Astrocyte (in vitro differentiated cells and primary cell): Measurements from ENCODE around the gene TMEM217. TPM values are rescaled to one million over a fixed set of nuclear protein-coding genes. Genes with fewer than 3 reads are reported as not detected.

Source experiments
- DNase-seq: peaks from one replicate; pipeline ENCODE4 v3.0.0-alpha.2; 2010; ENCODE audit warnings: low read depth
- FAIRE-seq: peaks from 2 replicates; lab custom pipeline; 2011; peaks lifted over from hg19 to GRCh38; lab: Jason Lieb, UNC
- H2AFZ ChIP-seq: 2 replicates; pipeline ENCODE4 v1.6.0; 2012; ENCODE audit warnings: low read depth, low read length, inconsistent platforms
- H3K27ac ChIP-seq: 2 replicates; pipeline ENCODE4 v1.5.1; 2011; ENCODE audit warnings: low read depth, low read length, inconsistent platforms
- H3K27me3 ChIP-seq: 2 replicates; pipeline ENCODE4 v1.6.0; 2011; ENCODE audit warnings: low read length, inconsistent platforms; ENCODE audit not compliant: insufficient read depth
- H3K36me3 ChIP-seq: 2 replicates; pipeline ENCODE4 v1.5.1; 2011; ENCODE audit warnings: low read length, inconsistent platforms; ENCODE audit not compliant: insufficient read depth
- H3K4me1 ChIP-seq: 2 replicates; pipeline ENCODE4 v1.5.1; 2011; ENCODE audit warnings: low read length, inconsistent platforms; ENCODE audit not compliant: insufficient read depth
- H3K4me2 ChIP-seq: 2 replicates; pipeline ENCODE4 v1.6.0; 2012; ENCODE audit warnings: low read length, inconsistent platforms
- H3K4me3 ChIP-seq: 2 replicates; pipeline ENCODE4 v1.5.1; 2011; ENCODE audit warnings: low read depth, mild to moderate bottlenecking, low read length, inconsistent platforms; ENCODE audit not compliant: insufficient read depth
- H3K79me2 ChIP-seq: 2 replicates; pipeline ENCODE4 v1.6.0; 2012; ENCODE audit warnings: mild to moderate bottlenecking, low read length, inconsistent platforms; ENCODE audit not compliant: insufficient read depth
- H3K9ac ChIP-seq: 2 replicates; pipeline ENCODE4 v1.6.0; 2012; ENCODE audit warnings: mild to moderate bottlenecking, low read length, inconsistent platforms
- H3K9me3 ChIP-seq: 2 replicates; pipeline ENCODE4 v1.5.1; 2012; ENCODE audit warnings: low read depth, mild to moderate bottlenecking, low read length, inconsistent platforms; ENCODE audit not compliant: insufficient read depth
- H4K20me1 ChIP-seq: 2 replicates; pipeline ENCODE4 v1.6.0; 2012; ENCODE audit warnings: low read length, inconsistent platforms; ENCODE audit not compliant: insufficient read depth
- H3K27ac Mint-ChIP-seq: one replicate; pipeline ENCODE4 v1.8.0; 2021; ENCODE audit warnings: mild to moderate bottlenecking, mixed read lengths; ENCODE audit not compliant: unreplicated experiment
- H3K27me3 Mint-ChIP-seq: one replicate; pipeline ENCODE4 v1.8.0; 2021; ENCODE audit warnings: low read depth, mixed read lengths; ENCODE audit not compliant: unreplicated experiment
- H3K36me3 Mint-ChIP-seq: one replicate; pipeline ENCODE4 v1.8.0; 2021; ENCODE audit warnings: low read depth, mixed read lengths; ENCODE audit not compliant: unreplicated experiment
- H3K4me1 Mint-ChIP-seq: one replicate; pipeline ENCODE4 v1.8.0; 2021; ENCODE audit warnings: low read depth, mixed read lengths; ENCODE audit not compliant: unreplicated experiment
- H3K4me3 Mint-ChIP-seq: one replicate; pipeline ENCODE4 v1.8.0; 2021; ENCODE audit warnings: mild to moderate bottlenecking, moderate library complexity, mixed read lengths; ENCODE audit not compliant: unreplicated experiment
- H3K9me3 Mint-ChIP-seq: one replicate; pipeline ENCODE4 v1.8.0; 2021; ENCODE audit warnings: mild to moderate bottlenecking, mixed read lengths; ENCODE audit not compliant: unreplicated experiment
- EZH2 ChIP-seq: IDR thresholded peaks from 2 replicates; pipeline ENCODE4 v1.6.1; 2012; ENCODE audit warnings: mild to moderate bottlenecking, low read length, inconsistent platforms; ENCODE audit not compliant: insufficient read depth
- total RNA-seq: library from RNA; stranded (reverse); gene quantifications from 2 replicates; pipeline ENCODE4 v1.2.1, GENCODE V29; 2021
- TF ChIP-seq, protein P1 (sequence below): IDR thresholded peaks from 2 replicates; pipeline ENCODE4 v1.5.1; 2011; ENCODE audit warnings: low read depth, mild to moderate bottlenecking, inconsistent platforms, low read length, moderate library complexity; ENCODE audit not compliant: insufficient read depth

TMEM217 gene
- total RNA-seq, 1 donor from 2014 or later = 7.3 TPM

DNA sequence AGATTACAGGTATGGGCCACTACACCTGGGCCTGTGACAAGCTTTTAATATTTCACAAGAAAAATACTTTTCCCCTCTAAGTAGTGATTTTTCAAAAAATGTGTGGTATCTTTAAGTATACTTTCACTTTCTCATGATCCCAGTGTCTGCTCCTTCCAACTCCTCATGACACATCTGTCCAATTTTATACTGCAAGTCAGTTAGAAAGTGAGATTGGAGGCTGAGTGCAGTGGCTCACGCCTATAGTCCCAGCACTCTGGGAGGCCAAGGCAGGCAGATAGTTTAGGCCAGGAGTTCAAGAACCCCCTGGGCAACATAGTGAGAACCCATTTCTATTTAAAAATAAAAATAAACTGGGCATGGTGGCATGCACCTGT is 67.8 kb downstream of the TMEM217 start:
- Histone ChIP-seq H3K27ac (no peak overlapping the region), H3K4me2 (no peak overlapping the region), H3K4me1 (no peaks in the 10 kb centered on the region), H3K9ac (no peak overlapping the region), H4K20me1 (no peaks in the 10 kb centered on the region), H3K36me3 (no peaks in the 10 kb centered on the region), H3K79me2 (no peaks in the 10 kb centered on the region), H3K9me3 (no peaks in the 10 kb centered on the region), H3K27me3 (no peaks in the 10 kb centered on the region), H3K4me3 (no peak overlapping the region), H2AFZ (no peak overlapping the region)
- Mint-ChIP-seq H3K36me3 (no peaks in the 10 kb centered on the region), H3K27ac (no peak overlapping the region), H3K27me3 (no peaks in the 10 kb centered on the region), H3K4me1 (no peaks in the 10 kb centered on the region), H3K4me3 (no peak overlapping the region), H3K9me3 (no peaks in the 10 kb centered on the region)
- no peak for FAIRE-seq
- DNase-seq = no peak
- no peak for TF ChIP-seq EZH2
- TF ChIP-seq, protein P1, sequence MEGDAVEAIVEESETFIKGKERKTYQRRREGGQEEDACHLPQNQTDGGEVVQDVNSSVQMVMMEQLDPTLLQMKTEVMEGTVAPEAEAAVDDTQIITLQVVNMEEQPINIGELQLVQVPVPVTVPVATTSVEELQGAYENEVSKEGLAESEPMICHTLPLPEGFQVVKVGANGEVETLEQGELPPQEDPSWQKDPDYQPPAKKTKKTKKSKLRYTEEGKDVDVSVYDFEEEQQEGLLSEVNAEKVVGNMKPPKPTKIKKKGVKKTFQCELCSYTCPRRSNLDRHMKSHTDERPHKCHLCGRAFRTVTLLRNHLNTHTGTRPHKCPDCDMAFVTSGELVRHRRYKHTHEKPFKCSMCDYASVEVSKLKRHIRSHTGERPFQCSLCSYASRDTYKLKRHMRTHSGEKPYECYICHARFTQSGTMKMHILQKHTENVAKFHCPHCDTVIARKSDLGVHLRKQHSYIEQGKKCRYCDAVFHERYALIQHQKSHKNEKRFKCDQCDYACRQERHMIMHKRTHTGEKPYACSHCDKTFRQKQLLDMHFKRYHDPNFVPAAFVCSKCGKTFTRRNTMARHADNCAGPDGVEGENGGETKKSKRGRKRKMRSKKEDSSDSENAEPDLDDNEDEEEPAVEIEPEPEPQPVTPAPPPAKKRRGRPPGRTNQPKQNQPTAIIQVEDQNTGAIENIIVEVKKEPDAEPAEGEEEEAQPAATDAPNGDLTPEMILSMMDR = no peak

DNA sequence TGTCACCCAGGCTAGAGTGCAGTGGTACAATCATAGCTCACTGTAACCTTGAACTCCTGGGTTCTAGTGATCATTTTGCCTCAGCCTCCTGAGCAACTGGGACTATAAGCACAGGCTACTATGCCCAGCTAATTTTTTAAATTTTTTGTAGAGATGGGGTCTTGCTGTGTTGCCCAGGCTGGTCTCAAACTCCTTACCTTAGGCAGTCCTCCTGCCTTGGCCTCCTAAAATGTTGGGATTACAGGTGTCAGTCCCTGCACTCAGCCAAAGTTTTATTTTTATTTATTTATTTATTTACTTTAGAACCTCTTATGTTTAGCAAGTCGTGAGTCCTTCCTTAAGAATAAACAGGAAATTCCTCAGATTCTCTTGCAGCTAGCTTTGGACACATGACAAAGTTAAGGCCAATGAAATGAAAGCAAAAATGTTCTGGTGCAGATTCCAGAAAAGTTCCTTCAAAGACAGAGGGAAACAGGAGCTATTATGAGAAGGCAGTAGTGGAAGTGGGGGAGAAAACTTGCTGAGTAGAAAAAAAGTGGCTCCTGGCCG is 68.9 kb downstream of the TMEM217 start:
- no peaks in the 10 kb centered on the region for H3K36me3 ChIP-seq
- Mint-ChIP-seq H3K9me3 (no peaks in the 10 kb centered on the region), H3K27ac (no peak overlapping the region), H3K4me1 (no peaks in the 10 kb centered on the region), H3K4me3 (no peak overlapping the region), H3K27me3 (no peaks in the 10 kb centered on the region), H3K36me3 (no peaks in the 10 kb centered on the region)
- H3K79me2 ChIP-seq = no peaks in the 10 kb centered on the region
- DNase-seq (no peak), FAIRE-seq (no peak)
- TF ChIP-seq, protein P1 = no peak
- no peak for TF ChIP-seq EZH2
- H4K20me1 ChIP-seq = no peaks in the 10 kb centered on the region
- H2AFZ ChIP-seq = no peak overlapping the region
- no peak overlapping the region for H3K27ac ChIP-seq
- H3K9ac ChIP-seq = no peak overlapping the region
- no peak overlapping the region for H3K4me3 ChIP-seq
- no peaks in the 10 kb centered on the region for H3K9me3 ChIP-seq
- H3K27me3 ChIP-seq = no peaks in the 10 kb centered on the region
- no peaks in the 10 kb centered on the region for H3K4me1 ChIP-seq
- H3K4me2 ChIP-seq = no peak overlapping the region

DNA sequence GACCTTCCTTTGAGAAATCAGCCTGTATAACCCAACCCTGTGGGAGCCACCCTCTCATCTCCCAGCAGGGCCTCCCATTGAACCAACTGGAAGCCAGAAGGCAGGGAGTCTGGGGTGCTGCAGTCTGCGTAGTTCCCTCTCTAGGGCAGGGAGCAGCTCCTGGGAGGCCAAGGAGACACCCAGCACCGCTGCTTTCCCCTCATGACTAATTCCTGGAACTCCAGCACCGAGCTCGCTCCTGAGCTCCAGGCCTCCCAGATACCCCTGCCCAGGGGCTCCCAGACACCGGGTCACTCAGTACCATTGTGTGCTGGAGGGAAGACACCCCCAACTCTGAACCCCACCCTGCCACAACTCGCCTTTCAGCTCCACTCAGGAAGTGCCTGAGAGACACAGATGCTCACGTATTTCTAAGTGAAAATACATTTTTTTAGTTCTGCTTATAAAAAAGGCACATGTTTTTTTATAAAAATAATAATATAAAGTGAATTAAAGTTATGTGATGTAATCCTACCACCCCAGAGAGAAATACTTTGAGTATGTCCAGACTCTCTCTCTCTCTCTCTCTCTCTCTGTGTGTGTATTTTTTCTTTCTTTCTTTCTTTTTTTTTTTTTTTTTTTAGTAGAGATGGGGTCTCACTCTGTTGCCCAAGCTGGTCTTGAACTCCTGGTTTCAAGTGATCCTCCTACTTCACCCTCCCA is 70.5 kb downstream of the TMEM217 start:
- H3K4me2 ChIP-seq = no peak overlapping the region
- no peak for FAIRE-seq

More for the DNA sequence above, 70.5 kb downstream of the TMEM217 start:
- Mint-ChIP-seq H3K4me1 (no peaks in the 10 kb centered on the region), H3K27me3 (no peaks in the 10 kb centered on the region), H3K36me3 (no peaks in the 10 kb centered on the region), H3K27ac (no peak overlapping the region), H3K9me3 (no peaks in the 10 kb centered on the region), H3K4me3 (no peak overlapping the region)
- H3K36me3 ChIP-seq = no peaks in the 10 kb centered on the region
- no peaks in the 10 kb centered on the region for H3K79me2 ChIP-seq
- TF ChIP-seq, protein P1 = no peak
- no peak for TF ChIP-seq EZH2
- H3K9me3 ChIP-seq = no peaks in the 10 kb centered on the region
- H2AFZ ChIP-seq = no peak overlapping the region
- H3K4me3 ChIP-seq = no peak overlapping the region
- H3K27me3 ChIP-seq = no peaks in the 10 kb centered on the region
- H3K27ac ChIP-seq = no peak overlapping the region
- DNase-seq = no peak
- no peak overlapping the region for H3K9ac ChIP-seq
- H3K4me1 ChIP-seq = no peaks in the 10 kb centered on the region
- H4K20me1 ChIP-seq = no peaks in the 10 kb centered on the region
